Mesenchymal stem cell (in vitro differentiated cells and primary cell): ENCODE measurements around the gene ZNF829. TPM values are rescaled to one million over a fixed set of nuclear protein-coding genes. Genes with fewer than 3 reads are reported as not detected.

Experiments used
- DNase-seq: peaks from one replicate; pipeline ENCODE4 v3.0.0-alpha.2; 2013
- H2AFZ ChIP-seq: one replicate; pipeline ENCODE4 v1.6.1; 2013; ENCODE audit warnings: low read depth, mild to moderate bottlenecking, control low read depth, inconsistent platforms, low read length, moderate library complexity
- H2AK5ac ChIP-seq: 2 replicates; pipeline ENCODE4 v1.6.1; 2013; ENCODE audit warnings: low read length, moderate library complexity, mild to moderate bottlenecking, inconsistent platforms; ENCODE audit not compliant: severe bottlenecking
- H2BK120ac ChIP-seq: one replicate; pipeline ENCODE4 v1.6.1; 2013; ENCODE audit warnings: low read depth, mild to moderate bottlenecking, inconsistent platforms, low read length, moderate library complexity
- H2BK12ac ChIP-seq, 2 experiments: one replicate each; pipeline ENCODE4 v1.6.1; 2013; ENCODE audit warnings: inconsistent platforms in 2 of 2, low read length in 2 of 2, mild to moderate bottlenecking in 2 of 2, moderate library complexity in 2 of 2, control low read depth in 1 of 2
- H2BK15ac ChIP-seq: one replicate; pipeline ENCODE4 v1.6.1; 2013; ENCODE audit warnings: mild to moderate bottlenecking, low read depth, inconsistent platforms; ENCODE audit not compliant: poor library complexity, severe bottlenecking
- H2BK5ac ChIP-seq: 2 replicates; pipeline ENCODE4 v1.6.1; 2013; ENCODE audit warnings: low read depth, mild to moderate bottlenecking, low read length, control low read depth, inconsistent platforms; ENCODE audit not compliant: poor library complexity, severe bottlenecking
- H3K14ac ChIP-seq, 2 experiments: one replicate each; pipeline ENCODE4 v1.6.1; 2013; ENCODE audit warnings: inconsistent platforms in 2 of 2, low read length in 2 of 2, control low read depth in 1 of 2, mild to moderate bottlenecking in 1 of 2, moderate library complexity in 1 of 2
- H3K18ac ChIP-seq, 2 experiments: one replicate each; pipeline ENCODE4 v1.6.1; 2013; ENCODE audit warnings: inconsistent platforms in 2 of 2, low read length in 2 of 2, control low read depth in 1 of 2, low read depth in 1 of 2, mild to moderate bottlenecking in 1 of 2
- H3K23ac ChIP-seq, 2 experiments: one replicate each; pipeline ENCODE4 v1.6.1; 2013; ENCODE audit warnings: inconsistent platforms in 2 of 2, low read length in 2 of 2, mild to moderate bottlenecking in 2 of 2, moderate library complexity in 2 of 2, control low read depth in 1 of 2
- H3K27ac ChIP-seq: 2 replicates; pipeline ENCODE4 v1.5.1; 2013; ENCODE audit warnings: mild to moderate bottlenecking, moderate library complexity, low read length, control low read depth, inconsistent platforms; ENCODE audit not compliant: poor library complexity, severe bottlenecking
- H3K27me3 ChIP-seq, 2 experiments: 2 replicates each; pipeline versions ENCODE4 v1.6.1 to v1.7.0; 2013; ENCODE audit warnings: low read length in 2 of 2, mild to moderate bottlenecking in 2 of 2, moderate library complexity in 2 of 2, control low read depth in 1 of 2, inconsistent platforms in 1 of 2; ENCODE audit not compliant: control insufficient read depth in 1 of 2, insufficient read depth in 1 of 2
- H3K36me3 ChIP-seq, 2 experiments: 2 replicates each; pipeline versions ENCODE4 v1.6.1 to v1.7.0; 2013; ENCODE audit warnings: low read length in 2 of 2, control low read depth in 1 of 2, inconsistent platforms in 1 of 2, low read depth in 1 of 2, mild to moderate bottlenecking in 1 of 2; ENCODE audit not compliant: insufficient read depth in 2 of 2, control insufficient read depth in 1 of 2
- H3K4ac ChIP-seq, 2 experiments: one replicate each; pipeline ENCODE4 v1.6.1; 2013; ENCODE audit warnings: inconsistent platforms in 2 of 2, low read length in 2 of 2, mild to moderate bottlenecking in 2 of 2, moderate library complexity in 2 of 2, control low read depth in 1 of 2, low read depth in 1 of 2
- H3K4me1 ChIP-seq: 2 replicates; pipeline ENCODE4 v1.6.1; 2013; ENCODE audit warnings: low read depth, low read length, control low read depth; ENCODE audit not compliant: control insufficient read depth, insufficient read depth
- H3K4me2 ChIP-seq: 2 replicates; pipeline ENCODE4 v1.6.1; 2013; ENCODE audit warnings: low read length, mild to moderate bottlenecking, inconsistent platforms; ENCODE audit not compliant: poor library complexity, severe bottlenecking
- H3K4me3 ChIP-seq, 2 experiments: 2 replicates each; pipeline versions ENCODE4 v1.5.1 to v1.7.0; 2013; ENCODE audit warnings: low read length in 2 of 2, mild to moderate bottlenecking in 2 of 2, control low read depth in 1 of 2, low read depth in 1 of 2; ENCODE audit not compliant: insufficient read depth in 1 of 2
- H3K79me1 ChIP-seq: replicated peaks from 2 replicates; pipeline ENCODE4 v1.6.1; 2013; ENCODE audit warnings: mild to moderate bottlenecking, control low read depth, low read length, inconsistent platforms; ENCODE audit not compliant: poor library complexity, severe bottlenecking
- H3K9ac ChIP-seq: 2 replicates; pipeline ENCODE4 v1.7.0; 2013; ENCODE audit warnings: mild to moderate bottlenecking, low read length, moderate library complexity
- H3K9me3 ChIP-seq: 2 replicates; pipeline ENCODE4 v1.7.0; 2013; ENCODE audit warnings: mild to moderate bottlenecking, low read length; ENCODE audit not compliant: control insufficient read depth
- H4K8ac ChIP-seq: one replicate; pipeline ENCODE4 v1.6.1; 2013; ENCODE audit warnings: inconsistent platforms, mild to moderate bottlenecking, low read length, moderate library complexity
- H4K91ac ChIP-seq: one replicate; pipeline ENCODE4 v1.6.1; 2013; ENCODE audit warnings: mild to moderate bottlenecking, low read length, inconsistent platforms
- WGBS: methylation state at CpG from one replicate; pipeline ENCODE4 v1.1.7; 2013; ENCODE audit warnings: mixed read lengths; 5-methylcytosine and 5-hydroxymethylcytosine counted together
- polyA plus RNA-seq, 2 experiments: library from polyadenylated mRNA; stranded (reverse); fragments of 200-250 nt; gene quantifications; one replicate each; pipeline ENCODE4 v1.2.3, GENCODE V29; 2013

ZNF829 gene
- 1.7 TPM for polyA plus RNA-seq (2013, experiment 1 of 2)
- polyA plus RNA-seq (2013, experiment 2 of 2): 1.7 TPM

GRCh38 chr19:36915992-36916830 lies at the start of gene ZNF829, which contains the start of gene ZNF568:
ZNF829 (minus strand) TSS chr19:36916291; CDS start chr19:36915167, 1,124 bp downstream.
ZNF568 (plus strand) TSS chr19:36916332; CDS start chr19:36922771, 6,439 bp downstream.
- Histone ChIP-seq H3K9me3 (peaks cover 57% of the 10 kb centered on the region), H3K4me2 (peak within 1 kb of the TSS; percentile 76), H4K91ac (peak within 1 kb of the TSS; percentile 93), H2AFZ (peak within 1 kb of the TSS; percentile 96), H4K8ac (peak within 1 kb of the TSS; percentile 99), H3K79me1 (peaks cover 11% of the 10 kb centered on the region), H3K23ac (no peak within 1 kb of the TSS), H3K27ac (peak within 1 kb of the TSS; percentile 89), H3K36me3 (peaks cover 10 to 53% of the 10 kb centered on the region in 2 experiments), H3K18ac (peak within 1 kb of the TSS; percentile 79 to 100), H2BK15ac (peak within 1 kb of the TSS; percentile 52), H3K14ac (peak within 1 kb of the TSS in 1 of 2 experiments; percentile 98), H2AK5ac (no peak within 1 kb of the TSS), H3K9ac (peak within 1 kb of the TSS; percentile 96), H3K4me3 (peak within 1 kb of the TSS; percentile 79 to 92), H2BK5ac (peak within 1 kb of the TSS; percentile 81), H3K4me1 (peaks cover 3% of the 10 kb centered on the region), H3K27me3 (no peaks in the 10 kb centered on the region), H2BK12ac (peak within 1 kb of the TSS; percentile 32 to 96), H3K4ac (peak within 1 kb of the TSS; percentile 21 to 94), H2BK120ac (peak within 1 kb of the TSS; percentile 54)
- DNase-seq: peak; percentile 95
- under 1% methylated on average over 53 of the region's 57 CpGs for WGBS

- Histone ChIP-seq H2BK12ac (no peak overlapping the region), H2BK5ac (no peak overlapping the region), H2BK15ac (no peak overlapping the region), H3K9ac (no peak overlapping the region), H4K91ac (no peak overlapping the region), H3K27me3 (no peaks in the 10 kb centered on the region), H3K36me3 (peaks cover 0 to 8% of the 10 kb centered on the region in 2 experiments), H3K27ac (no peak overlapping the region), H3K18ac (no peak overlapping the region), H2BK120ac (no peak overlapping the region), H2AFZ (no peak overlapping the region), H3K4me1 (no peaks in the 10 kb centered on the region), H3K4ac (no peak overlapping the region), H3K4me3 (no peak overlapping the region), H2AK5ac (no peak overlapping the region), H4K8ac (no peak overlapping the region), H3K23ac (no peak overlapping the region), H3K79me1 (no peaks in the 10 kb centered on the region), H3K9me3 (peaks cover 86% of the 10 kb centered on the region), H3K4me2 (no peak overlapping the region), H3K14ac (no peak overlapping the region)
- WGBS: 84% methylated on average over 1 of the region's 2 CpGs
- DNase-seq: no peak
These were observed 47.2 kb upstream of the ZNF829 start for GRCh38 chr19:36963280-36963679.

- no peak overlapping the region for H3K9ac ChIP-seq
- no peak overlapping the region for H4K91ac ChIP-seq
- WGBS: 81% methylated on average over 5 of the region's 6 CpGs
- H3K27me3 ChIP-seq: no peaks in the 10 kb centered on the region
- no peak overlapping the region for H2AK5ac ChIP-seq
- no peak overlapping the region for H2AFZ ChIP-seq
- H3K23ac ChIP-seq: no peak overlapping the region
- H3K36me3 ChIP-seq: peaks cover 0 to 8% of the 10 kb centered on the region in 2 experiments
- no peak overlapping the region for H2BK12ac ChIP-seq
- H3K18ac ChIP-seq: no peak overlapping the region
- H3K4me2 ChIP-seq: no peak overlapping the region
- no peak overlapping the region for H3K4ac ChIP-seq
- no peak overlapping the region for H3K27ac ChIP-seq
- peaks cover 88% of the 10 kb centered on the region for H3K9me3 ChIP-seq
- no peak overlapping the region for H3K14ac ChIP-seq
- no peak overlapping the region for H2BK5ac ChIP-seq
- no peak overlapping the region for H2BK15ac ChIP-seq
- H4K8ac ChIP-seq: no peak overlapping the region
- no peaks in the 10 kb centered on the region for H3K79me1 ChIP-seq
- H3K4me3 ChIP-seq: peak overlapping the region in 1 of 2 experiments; percentile 14
- H3K4me1 ChIP-seq: no peaks in the 10 kb centered on the region
- H2BK120ac ChIP-seq: no peak overlapping the region
- no peak for DNase-seq
These were observed 46.3 kb upstream of the ZNF829 start for GRCh38 chr19:36962346-36962745.

- Histone ChIP-seq H2BK5ac (no peak overlapping the region), H4K8ac (no peak overlapping the region), H3K9ac (no peak overlapping the region), H3K18ac (no peak overlapping the region), H3K4ac (no peak overlapping the region), H2BK12ac (no peak overlapping the region), H3K4me1 (no peaks in the 10 kb centered on the region), H3K23ac (no peak overlapping the region), H2AFZ (no peak overlapping the region), H3K4me3 (peak overlapping the region in 1 of 2 experiments; percentile 66), H3K36me3 (peaks cover 14 to 54% of the 10 kb centered on the region in 2 experiments), H3K4me2 (no peak overlapping the region), H4K91ac (no peak overlapping the region), H2BK15ac (no peak overlapping the region), H3K79me1 (no peaks in the 10 kb centered on the region), H3K27me3 (no peaks in the 10 kb centered on the region), H3K14ac (no peak overlapping the region), H3K9me3 (peaks cover 98% of the 10 kb centered on the region), H3K27ac (no peak overlapping the region), H2AK5ac (no peak overlapping the region), H2BK120ac (no peak overlapping the region)
- 100% methylated on average over 1 of the region's 5 CpGs for WGBS
- DNase-seq: peak; percentile 1
These were observed 34.4 kb upstream of the ZNF829 start for GRCh38 chr19:36950335-36951119.
